ENCODE measurements around the gene IL36RN.

GRCh38 chr2:113056521-113056920 lies 2.5 kb upstream of the IL36RN start:
- TF ChIP-seq, protein P1, sequence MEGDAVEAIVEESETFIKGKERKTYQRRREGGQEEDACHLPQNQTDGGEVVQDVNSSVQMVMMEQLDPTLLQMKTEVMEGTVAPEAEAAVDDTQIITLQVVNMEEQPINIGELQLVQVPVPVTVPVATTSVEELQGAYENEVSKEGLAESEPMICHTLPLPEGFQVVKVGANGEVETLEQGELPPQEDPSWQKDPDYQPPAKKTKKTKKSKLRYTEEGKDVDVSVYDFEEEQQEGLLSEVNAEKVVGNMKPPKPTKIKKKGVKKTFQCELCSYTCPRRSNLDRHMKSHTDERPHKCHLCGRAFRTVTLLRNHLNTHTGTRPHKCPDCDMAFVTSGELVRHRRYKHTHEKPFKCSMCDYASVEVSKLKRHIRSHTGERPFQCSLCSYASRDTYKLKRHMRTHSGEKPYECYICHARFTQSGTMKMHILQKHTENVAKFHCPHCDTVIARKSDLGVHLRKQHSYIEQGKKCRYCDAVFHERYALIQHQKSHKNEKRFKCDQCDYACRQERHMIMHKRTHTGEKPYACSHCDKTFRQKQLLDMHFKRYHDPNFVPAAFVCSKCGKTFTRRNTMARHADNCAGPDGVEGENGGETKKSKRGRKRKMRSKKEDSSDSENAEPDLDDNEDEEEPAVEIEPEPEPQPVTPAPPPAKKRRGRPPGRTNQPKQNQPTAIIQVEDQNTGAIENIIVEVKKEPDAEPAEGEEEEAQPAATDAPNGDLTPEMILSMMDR (IDR thresholded peaks at IDR 0.05) = no peak
- no peak for TF ChIP-seq POLR2A (IDR thresholded peaks at IDR 0.05)

All from right lobe of liver (tissue), 4 donors.